GF-D8 (cell line): Measurements from ENCODE around the gene CCDC85C.

Experiments used
- DNase-seq: peaks from one replicate; lab custom pipeline; 2025; lab: John Stamatoyannopoulos, UW

The CCDC85C gene

DNA sequence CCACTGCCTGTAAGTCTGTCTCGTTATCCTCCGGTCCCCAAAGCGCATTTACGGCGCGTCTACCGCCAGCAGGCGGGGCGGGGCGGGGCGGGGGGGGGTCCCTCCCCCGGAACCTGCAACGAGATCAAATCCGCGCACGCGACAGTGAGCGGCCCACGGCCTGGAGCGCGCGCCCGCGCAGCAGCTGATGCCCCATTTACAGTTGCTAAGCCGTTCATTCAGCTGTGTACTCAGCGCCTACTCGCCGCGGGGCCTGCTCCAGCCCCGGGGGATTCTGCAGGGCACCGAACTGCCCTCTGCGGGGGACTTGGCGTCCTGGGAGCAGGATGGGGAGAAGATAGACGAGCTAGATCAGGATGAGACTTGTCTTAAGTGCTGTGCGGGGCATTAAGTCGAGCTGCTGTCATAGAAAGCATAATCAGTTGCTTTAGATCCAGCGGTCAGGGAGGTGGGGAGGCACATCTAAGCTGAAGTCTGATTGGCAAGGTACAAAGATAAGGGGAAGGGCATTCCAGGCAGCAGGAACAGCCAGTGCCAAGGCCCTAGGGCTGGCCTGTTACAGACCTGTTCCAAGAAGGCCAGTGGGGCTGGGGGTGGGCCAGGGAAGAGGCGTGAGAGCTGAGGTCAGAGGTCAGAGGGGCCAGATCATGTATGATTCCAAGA is 1.4 kb upstream of the CCDC85C start:
- DNase-seq = no peak

- DNase-seq = no peak
Observed at GRCh38 chr14:99604766-99605298, 825 bp upstream of the CCDC85C start.

DNA sequence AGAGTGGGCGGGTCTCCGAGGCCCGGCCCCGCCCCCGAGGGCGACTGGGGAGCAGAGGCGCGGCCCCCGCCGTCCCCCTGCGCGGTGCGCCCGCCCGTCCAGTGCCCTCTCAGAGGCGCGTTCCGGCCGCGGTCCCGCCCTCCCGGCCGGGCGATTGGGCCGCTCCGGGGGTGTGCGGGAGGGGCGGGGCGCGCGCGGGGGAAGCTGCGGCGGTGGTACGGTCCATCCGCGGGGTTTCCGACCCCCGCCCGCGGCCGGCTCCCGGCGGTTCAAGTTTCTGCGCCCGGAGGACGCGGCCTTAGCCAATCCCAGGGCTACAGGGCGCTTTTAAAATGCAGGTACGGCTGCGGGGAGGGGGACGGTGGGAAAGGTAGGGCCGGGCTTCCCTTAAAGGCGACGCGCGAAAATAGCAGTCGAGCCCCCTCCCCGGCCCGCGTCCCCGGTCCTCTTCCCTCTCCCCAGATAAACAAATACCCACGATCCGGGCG is 315 bp upstream of the CCDC85C start:
- DNase-seq = no peak

- DNase-seq = no peak
Observed at GRCh38 chr14:99602788-99603415, 1.1 kb downstream of the CCDC85C start.

DNA sequence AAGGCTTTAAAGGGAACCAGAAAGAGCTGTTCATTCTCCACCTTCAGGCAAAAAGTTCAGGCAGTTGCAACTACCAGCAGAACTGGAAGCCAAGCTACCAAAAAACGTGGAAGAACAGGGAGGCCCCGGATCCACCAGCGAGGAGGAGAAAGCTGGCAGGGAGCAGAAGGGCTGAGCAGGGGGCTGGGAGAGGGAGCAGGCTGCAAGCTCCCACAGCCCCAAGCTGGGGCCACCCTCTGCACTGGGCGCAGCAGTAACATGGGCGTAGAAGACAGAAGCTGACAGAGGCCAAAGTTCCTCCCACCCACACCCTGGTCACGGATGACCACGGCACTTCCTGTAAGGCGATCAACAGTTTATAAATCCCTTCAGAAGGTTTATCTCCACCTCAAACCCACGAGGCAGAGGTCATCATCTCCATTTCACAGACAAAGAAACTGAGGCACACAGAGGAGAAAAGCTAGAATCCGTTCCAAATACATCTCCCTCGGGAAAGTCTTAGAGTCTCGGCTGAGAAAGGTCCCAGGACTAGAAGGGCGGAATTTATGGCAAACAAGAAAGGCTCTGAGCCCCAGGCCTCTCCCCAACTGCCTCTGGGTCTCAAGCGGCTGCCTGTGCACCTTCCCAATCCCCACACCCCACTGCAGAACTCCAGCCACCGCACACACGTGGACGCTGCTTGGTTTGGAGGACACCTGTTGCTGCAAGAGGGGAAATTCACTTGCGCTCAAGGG is 1.8 kb downstream of the CCDC85C start:
- no peak for DNase-seq

- no peak for DNase-seq
Observed at GRCh38 chr14:99601361-99601831, 2.6 kb downstream of the CCDC85C start.

DNA sequence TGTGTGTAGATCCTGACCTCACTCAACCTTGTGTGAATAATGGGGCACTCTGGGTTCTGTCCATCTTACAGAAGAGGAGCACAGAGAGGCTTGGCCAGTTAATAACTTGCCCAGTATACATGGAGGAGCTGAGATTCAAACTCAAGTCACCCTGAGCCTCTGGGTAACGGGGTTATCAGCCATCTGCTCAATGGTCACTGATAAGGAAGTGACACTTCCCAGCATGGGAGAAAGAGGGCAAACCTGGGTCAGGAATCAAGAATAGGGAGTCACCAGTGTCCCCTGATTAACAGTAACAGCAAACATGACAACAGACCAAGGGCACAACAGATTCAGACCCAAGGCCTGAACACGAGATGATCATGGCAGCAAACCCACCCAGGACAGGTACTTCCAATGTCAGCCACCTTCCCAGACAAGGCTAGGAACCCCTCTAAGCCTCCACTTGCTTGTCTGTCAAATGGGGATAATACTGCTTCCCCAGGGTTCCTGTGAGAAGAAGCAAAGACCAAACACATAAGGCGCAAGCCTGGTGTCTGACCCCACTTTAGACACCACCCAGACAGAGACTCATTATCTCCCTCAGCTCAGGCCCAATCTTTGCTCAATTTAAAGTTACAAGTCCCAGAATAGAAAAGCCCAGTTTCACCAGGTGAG is 3.6 kb downstream of the CCDC85C start:
- DNase-seq = no peak

DNA sequence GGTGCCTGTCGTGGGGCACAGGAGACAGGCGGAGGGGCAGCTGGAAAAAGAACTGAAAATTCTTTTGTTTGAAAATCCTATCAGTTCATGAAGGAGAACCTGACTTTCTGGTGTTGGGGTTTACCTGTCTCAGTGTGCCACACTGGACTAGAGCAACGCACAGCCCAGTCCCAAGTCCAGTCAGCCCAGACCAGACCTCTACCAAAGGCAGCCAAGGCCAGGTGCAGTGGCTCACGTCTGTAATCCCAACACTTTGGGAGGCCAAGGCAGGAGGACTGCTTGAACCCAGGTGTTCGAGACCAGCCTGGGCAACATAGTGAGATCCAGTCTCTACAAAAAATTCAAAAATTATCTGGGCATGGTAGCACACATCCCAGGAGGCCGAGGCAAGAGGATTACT is 4.6 kb downstream of the CCDC85C start:
- no peak for DNase-seq

GRCh38 chr14:99598774-99599173 is 5.2 kb downstream of the CCDC85C start:
- no peak for DNase-seq

GRCh38 chr14:99597911-99598600 is 6.0 kb downstream of the CCDC85C start:
- no peak for DNase-seq

- DNase-seq = no peak
Observed at GRCh38 chr14:99596772-99597171, 7.2 kb downstream of the CCDC85C start.

DNA sequence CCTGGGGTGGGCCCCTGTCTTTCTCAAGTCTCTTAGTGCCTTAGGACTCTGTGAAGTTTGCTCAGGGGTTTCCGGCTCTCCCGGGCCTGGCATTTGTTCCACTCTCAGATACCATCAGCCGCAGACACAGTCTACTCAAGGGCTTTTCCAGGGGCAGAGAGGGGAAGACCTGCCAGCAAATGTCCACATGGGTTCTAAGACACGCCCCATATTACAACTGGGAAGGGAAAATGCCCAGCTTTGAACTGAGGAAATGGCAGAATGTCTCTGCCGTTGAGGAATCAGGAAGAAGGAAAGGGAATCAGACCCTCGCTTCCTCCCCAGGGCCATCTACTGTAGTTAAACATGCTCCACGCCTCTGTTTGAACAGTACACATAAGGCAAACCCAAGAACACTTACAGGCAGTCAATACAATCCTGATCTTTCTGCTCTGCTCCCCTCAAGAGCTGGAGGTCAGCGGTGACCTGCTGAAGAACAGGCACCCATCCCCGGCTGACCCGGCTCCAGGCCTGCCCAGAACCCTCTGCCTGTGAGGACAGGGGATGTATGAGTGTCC is 7.9 kb downstream of the CCDC85C start:
- no peak for DNase-seq

DNA sequence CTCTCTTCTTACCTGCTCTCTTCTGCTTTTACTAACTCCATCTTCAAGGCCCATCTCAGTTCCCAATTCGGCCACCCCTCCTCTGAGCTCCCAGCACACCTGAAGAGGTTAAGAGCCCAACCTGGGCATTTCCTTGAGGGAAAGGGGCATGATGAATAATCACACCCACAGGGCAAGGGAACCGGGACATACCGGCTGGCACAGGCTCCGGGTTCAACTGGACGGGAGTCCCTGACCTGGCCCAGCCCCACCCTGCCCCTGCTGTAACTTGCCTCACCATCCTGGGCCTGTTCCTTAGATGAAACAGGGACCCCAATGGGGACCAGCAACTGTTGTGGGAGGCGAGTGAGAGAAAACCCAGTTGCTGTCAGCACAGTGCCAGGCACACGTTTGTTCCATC is 8.5 kb downstream of the CCDC85C start:
- DNase-seq = no peak

DNA sequence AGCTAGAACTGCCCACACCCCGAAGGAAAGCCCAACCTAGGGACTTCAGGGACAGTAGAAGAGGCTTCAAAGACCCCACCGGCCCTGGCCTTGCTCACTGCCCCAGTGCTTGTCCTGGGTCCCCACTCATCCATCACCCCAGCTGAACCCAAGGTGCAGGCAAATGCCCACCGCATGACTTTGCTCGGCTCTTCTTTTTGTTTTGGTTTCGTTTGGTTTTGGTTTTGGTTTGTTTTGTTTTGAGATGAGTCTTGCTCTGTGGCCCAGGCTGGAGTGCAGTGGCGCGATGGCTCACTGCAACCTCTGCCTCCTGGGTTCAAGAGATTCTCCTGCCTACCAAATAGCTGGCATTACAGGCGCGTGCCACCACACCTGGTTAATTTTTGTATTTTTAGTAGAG is 9.0 kb downstream of the CCDC85C start:
- no peak for DNase-seq

GRCh38 chr14:99593971-99594841 is 9.8 kb downstream of the CCDC85C start:
- DNase-seq = no peak

DNA sequence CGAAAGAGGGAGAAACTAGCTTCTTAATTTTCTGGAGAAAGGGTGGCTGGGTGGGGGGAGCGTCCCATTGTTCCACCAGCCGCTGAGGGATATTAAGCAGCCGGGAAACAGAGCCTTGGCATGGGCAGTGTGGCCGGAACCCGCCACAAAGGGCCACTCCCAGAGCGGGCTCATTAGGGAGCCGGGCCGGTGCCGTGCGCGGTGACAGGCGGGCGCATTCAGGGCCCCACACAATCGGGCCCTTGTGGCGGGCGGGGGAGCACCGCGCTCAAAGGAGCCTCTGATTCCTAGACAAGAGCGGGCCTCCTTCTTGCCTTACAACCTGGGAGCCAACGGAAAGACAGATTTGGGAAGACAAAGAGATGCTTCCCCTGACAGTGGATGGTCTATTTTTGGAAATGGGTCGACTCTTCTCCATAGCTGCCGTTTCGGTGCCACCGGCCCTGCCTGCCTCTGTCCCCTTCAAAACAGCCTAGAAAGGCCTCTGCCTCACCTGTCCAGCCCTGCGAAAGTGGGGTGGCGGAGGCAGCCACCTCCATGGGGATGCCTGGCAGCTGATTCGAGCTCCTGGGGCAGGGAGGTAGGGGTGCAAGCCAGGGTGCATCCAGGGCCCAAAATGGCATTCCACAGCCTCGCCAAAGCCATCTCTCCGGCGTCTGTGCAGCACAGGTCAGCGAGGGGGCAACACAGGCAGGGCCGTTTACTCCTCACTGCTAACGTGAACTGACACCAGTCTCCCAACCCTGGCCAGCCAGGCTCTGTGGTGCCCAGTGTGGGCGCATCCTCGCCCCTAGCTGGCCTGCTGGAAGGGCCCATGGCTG is 10.9 kb downstream of the CCDC85C start:
- DNase-seq = no peak

- no peak for DNase-seq
Observed at GRCh38 chr14:99592394-99592793, 11.6 kb downstream of the CCDC85C start.

- no peak for DNase-seq
Observed at GRCh38 chr14:99590746-99591555, 13.1 kb downstream of the CCDC85C start.
